ENCODE measurements around the gene ARID1B. TPM values are rescaled to one million over a fixed set of nuclear protein-coding genes. Genes with fewer than 3 reads are reported as not detected.

Gene ARID1B
- total and polyA plus RNA-seq, 11 donors = 15.3 to 76.1 (median 40.7) TPM

DNA sequence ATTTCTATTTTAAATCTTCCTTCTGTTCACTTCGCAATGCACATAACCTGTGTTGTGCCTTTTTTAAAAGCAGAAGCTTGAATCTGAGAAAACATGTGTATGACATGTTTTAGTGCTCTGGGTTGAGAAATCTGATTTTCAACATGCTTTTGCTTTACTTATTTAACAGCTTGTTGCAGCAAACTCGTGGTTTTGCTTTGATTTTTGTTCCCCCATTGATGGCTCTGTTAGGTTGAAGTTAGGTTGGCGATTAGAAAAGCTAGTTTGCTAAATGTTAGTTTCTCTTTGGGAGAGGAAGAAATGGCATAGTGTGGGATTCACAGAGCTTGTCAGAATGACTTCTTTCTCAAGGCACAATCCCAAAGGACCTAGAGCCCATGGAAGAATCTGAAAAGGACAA, 375.4 kb downstream of the ARID1B start:
- H3K27ac ChIP-seq = no peak overlapping the region
- peaks cover 0 to 40% (median 12%) of the 10 kb centered on the region in 9 donors for H3K36me3 ChIP-seq
- WGBS, 4 donors = 78 to 82% (median 80%) methylated on average over 3 of the region's 3 CpGs
- DNase-seq (no peak), ATAC-seq (no peak)
- no peaks in the 10 kb centered on the region for H3K27me3 ChIP-seq
- peaks cover 0 to 46% (median 35%) of the 10 kb centered on the region in 12 donors for H3K4me1 ChIP-seq
- H3K4me3 ChIP-seq = no peak overlapping the region
- TF ChIP-seq, protein P1, sequence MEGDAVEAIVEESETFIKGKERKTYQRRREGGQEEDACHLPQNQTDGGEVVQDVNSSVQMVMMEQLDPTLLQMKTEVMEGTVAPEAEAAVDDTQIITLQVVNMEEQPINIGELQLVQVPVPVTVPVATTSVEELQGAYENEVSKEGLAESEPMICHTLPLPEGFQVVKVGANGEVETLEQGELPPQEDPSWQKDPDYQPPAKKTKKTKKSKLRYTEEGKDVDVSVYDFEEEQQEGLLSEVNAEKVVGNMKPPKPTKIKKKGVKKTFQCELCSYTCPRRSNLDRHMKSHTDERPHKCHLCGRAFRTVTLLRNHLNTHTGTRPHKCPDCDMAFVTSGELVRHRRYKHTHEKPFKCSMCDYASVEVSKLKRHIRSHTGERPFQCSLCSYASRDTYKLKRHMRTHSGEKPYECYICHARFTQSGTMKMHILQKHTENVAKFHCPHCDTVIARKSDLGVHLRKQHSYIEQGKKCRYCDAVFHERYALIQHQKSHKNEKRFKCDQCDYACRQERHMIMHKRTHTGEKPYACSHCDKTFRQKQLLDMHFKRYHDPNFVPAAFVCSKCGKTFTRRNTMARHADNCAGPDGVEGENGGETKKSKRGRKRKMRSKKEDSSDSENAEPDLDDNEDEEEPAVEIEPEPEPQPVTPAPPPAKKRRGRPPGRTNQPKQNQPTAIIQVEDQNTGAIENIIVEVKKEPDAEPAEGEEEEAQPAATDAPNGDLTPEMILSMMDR (IDR thresholded peaks at IDR 0.05) = no peak
- no peak for TF ChIP-seq POLR2A (IDR thresholded peaks at IDR 0.05)
- intact Hi-C loops (cut with DNase I) = no loop called here
- H3K9me3 ChIP-seq = no peaks in the 10 kb centered on the region

DNA sequence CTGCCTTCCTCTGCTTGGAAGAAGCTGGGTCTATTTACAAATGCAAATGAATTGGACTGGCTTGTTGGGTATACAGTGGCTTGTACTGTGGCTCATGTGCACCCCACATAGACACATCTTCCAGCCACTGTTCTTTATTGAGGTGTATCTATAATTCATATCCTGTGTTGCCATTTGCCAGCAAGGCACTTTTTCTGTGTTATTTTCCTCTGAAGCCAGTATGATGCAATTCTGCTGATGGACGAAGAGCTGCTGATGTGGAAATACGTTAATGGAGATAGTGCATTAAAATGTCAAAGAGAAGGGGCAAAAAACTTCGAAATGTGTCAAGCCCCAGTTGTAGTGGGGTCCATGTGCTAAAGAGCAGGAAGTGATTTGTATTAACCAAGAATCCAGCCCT, 378.6 kb downstream of the ARID1B start:
- TF ChIP-seq, protein P1 (IDR thresholded peaks at IDR 0.05) = no peak
- no peak for TF ChIP-seq POLR2A (IDR thresholded peaks at IDR 0.05)
- H3K4me1 ChIP-seq = peaks cover 0 to 30% (median 14%) of the 10 kb centered on the region in 12 donors
- H3K27me3 ChIP-seq = no peaks in the 10 kb centered on the region
- H3K36me3 ChIP-seq = peaks cover 0 to 42% (median 5%) of the 10 kb centered on the region in 9 donors
- intact Hi-C loops (cut with DNase I) = no loop called here
- no peak overlapping the region for H3K4me3 ChIP-seq
- no peak for DNase-seq
- no peaks in the 10 kb centered on the region for H3K9me3 ChIP-seq
- no peak overlapping the region for H3K27ac ChIP-seq
- WGBS, 4 donors = 82 to 88% (median 85%) methylated on average over 3 of the region's 3 CpGs
- no peak for ATAC-seq

DNA sequence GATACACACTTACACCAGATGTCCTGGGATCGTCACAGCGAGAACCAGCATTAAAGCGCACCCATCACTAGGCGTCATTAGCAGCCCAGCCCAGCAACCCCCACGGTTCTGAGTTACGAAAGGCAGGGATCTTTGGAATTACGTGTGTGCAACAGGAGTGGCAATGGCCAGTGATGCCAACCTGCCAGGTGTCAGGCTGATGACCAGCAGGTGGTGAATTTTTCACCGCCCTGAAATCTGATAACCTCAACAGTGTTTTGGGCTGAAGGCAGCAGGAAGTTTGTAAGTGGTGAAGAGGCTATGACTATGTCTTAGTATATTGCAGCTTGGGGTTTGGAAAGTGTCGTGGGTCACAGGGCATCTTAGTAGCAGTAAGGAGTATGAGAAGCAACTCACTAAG, 380.1 kb downstream of the ARID1B start:
- no peak for TF ChIP-seq POLR2A (IDR thresholded peaks at IDR 0.05)
- TF ChIP-seq, protein P1 (IDR thresholded peaks at IDR 0.05) = no peak

DNA sequence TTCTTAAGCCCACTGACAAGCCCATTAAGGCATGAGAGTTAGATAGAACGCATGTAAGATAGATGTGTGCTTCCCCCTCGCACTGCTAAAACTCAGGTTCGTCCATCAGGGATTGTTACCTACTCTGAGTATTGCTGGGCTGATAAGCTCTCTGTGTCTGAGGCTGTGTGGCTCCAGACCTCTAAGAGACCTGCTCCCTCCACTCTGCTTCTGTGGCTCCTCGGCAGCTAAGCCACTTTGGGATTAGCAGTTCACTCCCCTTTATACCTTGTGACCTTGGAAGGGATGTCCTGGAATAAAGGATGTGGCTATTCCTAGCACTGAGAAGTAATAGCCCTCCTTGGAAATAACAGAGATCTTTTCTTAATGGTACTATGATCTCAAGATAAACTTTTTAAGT, 381.3 kb downstream of the ARID1B start:
- Histone ChIP-seq H3K9me3 (no peaks in the 10 kb centered on the region), H3K27ac (no peak overlapping the region), H3K36me3 (peaks cover 0 to 37% (median 5%) of the 10 kb centered on the region in 9 donors), H3K4me1 (peaks cover 0 to 18% (median 1%) of the 10 kb centered on the region in 12 donors), H3K4me3 (no peak overlapping the region), H3K27me3 (no peaks in the 10 kb centered on the region)
- WGBS, 4 donors = 74 to 86% (median 76%) methylated on average over 4 of the region's 4 CpGs
- TF ChIP-seq, protein P1 (IDR thresholded peaks at IDR 0.05) = no peak
- TF ChIP-seq POLR2A (IDR thresholded peaks at IDR 0.05) = no peak
- intact Hi-C loops (cut with DNase I) = no loop called here
- DNase-seq (no peak), ATAC-seq (no peak)

More for the DNA sequence above, 380.1 kb downstream of the ARID1B start:
- 89 to 94% (median 92%) methylated on average over 9 of the region's 9 CpGs for whole genome bisulfite sequencing, 4 donors
- ATAC-seq (no peak), DNase-seq (no peak)
- no peak overlapping the region for H3K27ac ChIP-seq
- no peaks in the 10 kb centered on the region for H3K9me3 ChIP-seq
- no peak overlapping the region for H3K4me3 ChIP-seq
- H3K4me1 ChIP-seq = peaks cover 0 to 17% (median 3%) of the 10 kb centered on the region in 12 donors
- no peaks in the 10 kb centered on the region for H3K27me3 ChIP-seq
- intact Hi-C loops (cut with DNase I) = no loop called here
- peaks cover 0 to 37% (median 5%) of the 10 kb centered on the region in 9 donors for H3K36me3 ChIP-seq
